Measurements from ENCODE around the gene TFDP3. TPM values are rescaled to one million over a fixed set of nuclear protein-coding genes. Genes with fewer than 3 reads are reported as not detected.

Gene TFDP3
- total RNA-seq = not detected
- polyA plus RNA-seq (ENCODE audit: insufficient read length in 2 of 2) = not detected
- long read RNA-seq, donor 1, partial matches to known transcripts = 0 of 1 reads
- long read RNA-seq, donor 1, other reads (novel, unspliced or antisense) = 0 of 1 reads
- long read RNA-seq, donor 2, partial matches to known transcripts = 0 of 2 reads
- long read RNA-seq, donor 2, other reads (novel, unspliced or antisense) = 0 of 2 reads
- long read RNA-seq, donor 3, partial matches to known transcripts = 0 of 2 reads
- long read RNA-seq, donor 3, other reads (novel, unspliced or antisense) = 0 of 2 reads
- long read RNA-seq, donor 4 = 0 reads

GRCh38 chrX:133218329-133218728 is at the start of gene TFDP3:
Gene TFDP3 (minus strand): TSS chrX:133218354. CDS start chrX:133218259, 95 bp downstream.
- 97% methylated on average over 40 of the region's 40 CpGs for WGBS (ENCODE audit: insufficient coverage)
- no peaks in the 10 kb centered on the region for H3K9me3 ChIP-seq (ENCODE audit: control insufficient read depth, insufficient read depth, low read length)
- no peak for DNase-seq (ENCODE audit: low read depth in 4 of 6, low spot score in 6 of 6)
- H3K4me3 ChIP-seq (ENCODE audit: low read depth, low read length) = no peak within 1 kb of the TSS
- no peak within 1 kb of the TSS for H3K27ac ChIP-seq (ENCODE audit: low read depth, low read length)
- no peaks in the 10 kb centered on the region for H3K27me3 ChIP-seq (ENCODE audit: control insufficient read depth, insufficient read depth, low read length)
- H3K4me1 ChIP-seq (ENCODE audit: control insufficient read depth, insufficient read depth, low read length) = no peaks in the 10 kb centered on the region
- no peaks in the 10 kb centered on the region for H3K36me3 ChIP-seq (ENCODE audit: control insufficient read depth, insufficient read depth, low read length)

- DNase-seq (ENCODE audit: low read depth in 4 of 6, low spot score in 6 of 6) = no peak
- Histone ChIP-seq H3K4me1 (ENCODE audit: control insufficient read depth, insufficient read depth, low read length) (peaks cover 6% of the 10 kb centered on the region), H3K27ac (ENCODE audit: low read depth, low read length) (no peak overlapping the region), H3K4me3 (ENCODE audit: low read depth, low read length) (no peak overlapping the region), H3K27me3 (ENCODE audit: control insufficient read depth, insufficient read depth, low read length) (peaks cover 5% of the 10 kb centered on the region), H3K36me3 (ENCODE audit: control insufficient read depth, insufficient read depth, low read length) (no peaks in the 10 kb centered on the region), H3K9me3 (ENCODE audit: control insufficient read depth, insufficient read depth, low read length) (no peaks in the 10 kb centered on the region)
- WGBS (ENCODE audit: insufficient coverage) = no CpG with 5 or more reads among the region's 2 CpGs
These were observed 49.5 kb upstream of the TFDP3 start for GRCh38 chrX:133267621-133268020.

GRCh38 chrX:133265331-133265730 is 47.2 kb upstream of the TFDP3 start:
- DNase-seq (ENCODE audit: low read depth in 4 of 6, low spot score in 6 of 6) = peak in 1 of 6 donors; percentile 22
- no peak overlapping the region for H3K4me3 ChIP-seq (ENCODE audit: low read depth, low read length)
- H3K27me3 ChIP-seq (ENCODE audit: control insufficient read depth, insufficient read depth, low read length) = peaks cover 3% of the 10 kb centered on the region
- H3K9me3 ChIP-seq (ENCODE audit: control insufficient read depth, insufficient read depth, low read length) = no peaks in the 10 kb centered on the region
- H3K4me1 ChIP-seq (ENCODE audit: control insufficient read depth, insufficient read depth, low read length) = peaks cover 6% of the 10 kb centered on the region
- 27% methylated on average over 11 of the region's 13 CpGs for WGBS (ENCODE audit: insufficient coverage)
- H3K36me3 ChIP-seq (ENCODE audit: control insufficient read depth, insufficient read depth, low read length) = no peaks in the 10 kb centered on the region
- no peak overlapping the region for H3K27ac ChIP-seq (ENCODE audit: low read depth, low read length)

- H3K36me3 ChIP-seq (ENCODE audit: control insufficient read depth, insufficient read depth, low read length) = no peaks in the 10 kb centered on the region
- no peaks in the 10 kb centered on the region for H3K9me3 ChIP-seq (ENCODE audit: control insufficient read depth, insufficient read depth, low read length)
- no peaks in the 10 kb centered on the region for H3K4me1 ChIP-seq (ENCODE audit: control insufficient read depth, insufficient read depth, low read length)
- DNase-seq (ENCODE audit: low read depth in 4 of 6, low spot score in 6 of 6) = no peak
- H3K4me3 ChIP-seq (ENCODE audit: low read depth, low read length) = no peak overlapping the region
- no peak overlapping the region for H3K27ac ChIP-seq (ENCODE audit: low read depth, low read length)
- H3K27me3 ChIP-seq (ENCODE audit: control insufficient read depth, insufficient read depth, low read length) = peaks cover 2% of the 10 kb centered on the region
These were observed 40.3 kb upstream of the TFDP3 start for GRCh38 chrX:133258481-133258880.

- no peak for DNase-seq (ENCODE audit: low read depth in 4 of 6, low spot score in 6 of 6)
- Histone ChIP-seq H3K4me1 (ENCODE audit: control insufficient read depth, insufficient read depth, low read length) (no peaks in the 10 kb centered on the region), H3K9me3 (ENCODE audit: control insufficient read depth, insufficient read depth, low read length) (no peaks in the 10 kb centered on the region), H3K27ac (ENCODE audit: low read depth, low read length) (no peak overlapping the region), H3K36me3 (ENCODE audit: control insufficient read depth, insufficient read depth, low read length) (no peaks in the 10 kb centered on the region), H3K4me3 (ENCODE audit: low read depth, low read length) (no peak overlapping the region), H3K27me3 (ENCODE audit: control insufficient read depth, insufficient read depth, low read length) (peaks cover 2% of the 10 kb centered on the region)
- 75% methylated on average over 1 of the region's 3 CpGs for WGBS (ENCODE audit: insufficient coverage)
These were observed 36.5 kb upstream of the TFDP3 start for GRCh38 chrX:133254666-133255065.

GRCh38 chrX:133251204-133251603 is 33.0 kb upstream of the TFDP3 start:
- DNase-seq (ENCODE audit: low read depth in 4 of 6, low spot score in 6 of 6) = no peak
- 56% methylated on average over 3 of the region's 5 CpGs for WGBS (ENCODE audit: insufficient coverage)
- peaks cover 1% of the 10 kb centered on the region for H3K9me3 ChIP-seq (ENCODE audit: control insufficient read depth, insufficient read depth, low read length)
- no peak overlapping the region for H3K27ac ChIP-seq (ENCODE audit: low read depth, low read length)
- no peaks in the 10 kb centered on the region for H3K36me3 ChIP-seq (ENCODE audit: control insufficient read depth, insufficient read depth, low read length)
- no peaks in the 10 kb centered on the region for H3K4me1 ChIP-seq (ENCODE audit: control insufficient read depth, insufficient read depth, low read length)
- H3K4me3 ChIP-seq (ENCODE audit: low read depth, low read length) = no peak overlapping the region
- no peaks in the 10 kb centered on the region for H3K27me3 ChIP-seq (ENCODE audit: control insufficient read depth, insufficient read depth, low read length)

- Histone ChIP-seq H3K4me1 (ENCODE audit: control insufficient read depth, insufficient read depth, low read length) (no peaks in the 10 kb centered on the region), H3K27me3 (ENCODE audit: control insufficient read depth, insufficient read depth, low read length) (no peaks in the 10 kb centered on the region), H3K36me3 (ENCODE audit: control insufficient read depth, insufficient read depth, low read length) (no peaks in the 10 kb centered on the region), H3K4me3 (ENCODE audit: low read depth, low read length) (no peak overlapping the region), H3K27ac (ENCODE audit: low read depth, low read length) (no peak overlapping the region), H3K9me3 (ENCODE audit: control insufficient read depth, insufficient read depth, low read length) (peaks cover 1% of the 10 kb centered on the region)
- WGBS (ENCODE audit: insufficient coverage) = 51% methylated on average over 2 of the region's 5 CpGs
- DNase-seq (ENCODE audit: low read depth in 4 of 6, low spot score in 6 of 6) = peak in 1 of 6 donors; percentile 13
These were observed 32.3 kb upstream of the TFDP3 start for GRCh38 chrX:133250184-133251100.

- Histone ChIP-seq H3K27me3 (ENCODE audit: control insufficient read depth, insufficient read depth, low read length) (no peaks in the 10 kb centered on the region), H3K4me1 (ENCODE audit: control insufficient read depth, insufficient read depth, low read length) (no peaks in the 10 kb centered on the region), H3K27ac (ENCODE audit: low read depth, low read length) (no peak overlapping the region), H3K36me3 (ENCODE audit: control insufficient read depth, insufficient read depth, low read length) (no peaks in the 10 kb centered on the region), H3K9me3 (ENCODE audit: control insufficient read depth, insufficient read depth, low read length) (peaks cover 1% of the 10 kb centered on the region), H3K4me3 (ENCODE audit: low read depth, low read length) (no peak overlapping the region)
- WGBS (ENCODE audit: insufficient coverage) = no CpG with 5 or more reads among the region's 4 CpGs
- DNase-seq (ENCODE audit: low read depth in 4 of 6, low spot score in 6 of 6) = peak in 3 of 6 donors; percentile 4 to 50 (median 7)
These were observed 31.3 kb upstream of the TFDP3 start for GRCh38 chrX:133249266-133250058.

- no peak for DNase-seq (ENCODE audit: low read depth in 4 of 6, low spot score in 6 of 6)
- H3K4me3 ChIP-seq (ENCODE audit: low read depth, low read length) = no peak overlapping the region
- no peaks in the 10 kb centered on the region for H3K4me1 ChIP-seq (ENCODE audit: control insufficient read depth, insufficient read depth, low read length)
- no peaks in the 10 kb centered on the region for H3K36me3 ChIP-seq (ENCODE audit: control insufficient read depth, insufficient read depth, low read length)
- WGBS (ENCODE audit: insufficient coverage) = 100% methylated on average over 1 of the region's 2 CpGs
- H3K27me3 ChIP-seq (ENCODE audit: control insufficient read depth, insufficient read depth, low read length) = no peaks in the 10 kb centered on the region
- H3K27ac ChIP-seq (ENCODE audit: low read depth, low read length) = no peak overlapping the region
- H3K9me3 ChIP-seq (ENCODE audit: control insufficient read depth, insufficient read depth, low read length) = peaks cover 1% of the 10 kb centered on the region
These were observed 30.0 kb upstream of the TFDP3 start for GRCh38 chrX:133248177-133248576.

Data from spinal cord (tissue), 10 donors.